PC-9 (cell line): Measurements from ENCODE around the gene ABHD8.

Experiments
- CTCF ChIP-seq: fragments of 200-600 bp; sonication (generic); conservative IDR thresholded peaks from 2 replicates; pipeline ENCODE4 v1.6.1; 2017; ENCODE audit warnings: mixed run types, antibody characterized with exemption, mild to moderate bottlenecking, moderate library complexity
- EZH2 ChIP-seq: fragments of 200-600 bp; sonication (generic); IDR thresholded peaks from 2 replicates; pipeline ENCODE4 v1.8.0; 2017; ENCODE audit warnings: antibody characterized with exemption, low read depth

DNA sequence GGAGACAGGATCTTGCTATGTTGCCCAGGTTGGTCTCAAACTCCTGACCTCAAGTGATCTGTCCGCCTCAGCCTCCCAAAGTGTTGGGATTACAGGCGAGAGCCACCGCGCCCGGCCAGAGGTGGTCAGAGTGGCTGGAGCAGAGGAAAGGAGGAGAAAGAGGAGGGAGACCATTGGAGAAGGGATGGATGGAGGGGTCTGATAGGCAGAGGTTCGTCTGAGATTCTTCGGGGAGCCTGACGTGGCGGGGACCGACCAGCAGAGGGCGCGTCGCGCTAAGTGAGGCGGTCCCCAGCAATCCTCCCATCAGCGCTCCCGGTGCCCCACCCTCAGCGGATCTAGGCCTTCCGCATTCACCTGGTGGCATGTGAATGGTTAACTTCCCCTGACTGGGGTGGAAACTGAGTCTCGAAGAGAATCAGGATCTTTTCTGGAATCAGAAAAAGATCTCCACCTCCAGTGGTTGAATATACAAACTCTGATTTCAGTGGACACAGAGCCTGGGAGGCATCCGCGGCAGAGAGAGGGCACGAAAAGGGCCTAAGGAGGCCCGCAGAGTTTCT, 43.0 kb upstream of the ABHD8 start:
- TF ChIP-seq CTCF (peak; percentile 94), EZH2 (no peak)
